NB4 (cell line): ENCODE results near the gene ZCRB1.

ENCODE experiments used
- MYC ChIP-seq: IDR thresholded peaks from 2 replicates; pipeline ENCODE4 v1.6.1; 2011; ENCODE audit warnings: low read depth, low read length
- POLR2A ChIP-seq: IDR thresholded peaks from 2 replicates; pipeline ENCODE4 v1.6.1; 2011; ENCODE audit warnings: mild to moderate bottlenecking; ENCODE audit not compliant: insufficient read length; ENCODE audit errors: extremely low read depth
- TF ChIP-seq, protein P1 (sequence below): IDR thresholded peaks from one replicate; pipeline ENCODE4 v1.5.1; 2012; ENCODE audit warnings: low read depth, low read length

DNA sequence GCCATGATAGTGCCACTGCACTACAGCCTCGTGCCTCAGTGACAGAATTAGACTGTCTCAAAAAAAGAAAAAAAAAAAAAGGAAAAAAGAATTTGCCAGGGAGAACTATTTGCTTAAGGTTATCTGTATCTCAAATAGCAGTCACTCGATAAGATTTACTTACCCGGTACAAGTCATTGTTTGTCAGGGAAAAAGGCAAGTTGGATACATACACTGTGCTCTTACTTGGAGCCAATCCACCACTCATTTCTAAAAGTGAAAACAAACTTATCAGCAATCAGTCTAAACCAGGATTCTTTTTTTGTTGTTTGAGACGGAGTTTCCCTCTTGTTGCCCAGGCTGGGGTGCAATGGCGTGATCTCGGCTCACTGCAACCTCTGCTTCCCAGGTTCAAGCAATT is 2.0 kb downstream of the ZCRB1 start:
- TF ChIP-seq, protein P1, sequence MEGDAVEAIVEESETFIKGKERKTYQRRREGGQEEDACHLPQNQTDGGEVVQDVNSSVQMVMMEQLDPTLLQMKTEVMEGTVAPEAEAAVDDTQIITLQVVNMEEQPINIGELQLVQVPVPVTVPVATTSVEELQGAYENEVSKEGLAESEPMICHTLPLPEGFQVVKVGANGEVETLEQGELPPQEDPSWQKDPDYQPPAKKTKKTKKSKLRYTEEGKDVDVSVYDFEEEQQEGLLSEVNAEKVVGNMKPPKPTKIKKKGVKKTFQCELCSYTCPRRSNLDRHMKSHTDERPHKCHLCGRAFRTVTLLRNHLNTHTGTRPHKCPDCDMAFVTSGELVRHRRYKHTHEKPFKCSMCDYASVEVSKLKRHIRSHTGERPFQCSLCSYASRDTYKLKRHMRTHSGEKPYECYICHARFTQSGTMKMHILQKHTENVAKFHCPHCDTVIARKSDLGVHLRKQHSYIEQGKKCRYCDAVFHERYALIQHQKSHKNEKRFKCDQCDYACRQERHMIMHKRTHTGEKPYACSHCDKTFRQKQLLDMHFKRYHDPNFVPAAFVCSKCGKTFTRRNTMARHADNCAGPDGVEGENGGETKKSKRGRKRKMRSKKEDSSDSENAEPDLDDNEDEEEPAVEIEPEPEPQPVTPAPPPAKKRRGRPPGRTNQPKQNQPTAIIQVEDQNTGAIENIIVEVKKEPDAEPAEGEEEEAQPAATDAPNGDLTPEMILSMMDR = no peak
- no peak for TF ChIP-seq MYC
- no peak for TF ChIP-seq POLR2A
